Hepatocyte (in vitro differentiated cells): ENCODE results near the gene SLC13A5.

Source experiments
- CTCF ChIP-seq: fragments of 200-600 bp; sonication (generic); IDR thresholded peaks from 2 replicates; pipeline ENCODE4 v1.5.1; 2016; ENCODE audit warnings: antibody characterized with exemption, mild to moderate bottlenecking; ENCODE audit not compliant: poor library complexity
- EZH2 ChIP-seq: fragments of 200-600 bp; sonication (generic); IDR thresholded peaks from 2 replicates; pipeline ENCODE4 v1.6.1; 2016; ENCODE audit warnings: antibody characterized with exemption, mild to moderate bottlenecking, borderline replicate concordance
- EZH2phosphoT487 ChIP-seq: fragments of 200-600 bp; sonication (generic); IDR thresholded peaks from one replicate; pipeline ENCODE4 v1.6.1; 2018; ENCODE audit warnings: antibody characterized with exemption, mild to moderate bottlenecking, low read depth, moderate library complexity; ENCODE audit not compliant: unreplicated experiment, severe bottlenecking

DNA sequence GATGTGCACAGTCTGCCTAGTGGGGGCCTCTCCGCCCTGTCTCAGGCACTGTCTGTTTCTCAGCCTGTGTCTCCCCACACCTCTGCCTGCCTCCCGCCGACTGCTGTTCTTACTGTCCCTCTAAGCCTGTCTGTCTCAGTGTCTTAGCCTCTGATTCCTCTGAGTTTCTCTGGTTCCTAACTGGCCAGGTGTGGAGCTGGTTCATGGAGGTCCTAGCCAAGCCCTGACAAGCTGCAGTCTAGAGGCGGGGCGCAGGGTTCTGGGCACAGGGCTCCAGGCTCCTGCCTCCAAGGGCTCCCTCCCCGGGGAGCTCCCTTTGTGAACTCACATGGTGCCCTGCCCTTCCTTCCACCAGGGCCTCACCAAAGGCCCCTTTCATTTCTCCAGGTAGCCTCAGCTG is 42.2 kb downstream of the SLC13A5 start:
- TF ChIP-seq CTCF (no peak), EZH2 (no peak), EZH2phosphoT487 (no peak)
